GOT3 (cell line): ENCODE results near the gene RPS6KA4.

Experiments used
- DNase-seq: peaks from one replicate; lab custom pipeline; 2025; ENCODE audit warnings: mixed read lengths; lab: John Stamatoyannopoulos, UW

Gene RPS6KA4

DNA sequence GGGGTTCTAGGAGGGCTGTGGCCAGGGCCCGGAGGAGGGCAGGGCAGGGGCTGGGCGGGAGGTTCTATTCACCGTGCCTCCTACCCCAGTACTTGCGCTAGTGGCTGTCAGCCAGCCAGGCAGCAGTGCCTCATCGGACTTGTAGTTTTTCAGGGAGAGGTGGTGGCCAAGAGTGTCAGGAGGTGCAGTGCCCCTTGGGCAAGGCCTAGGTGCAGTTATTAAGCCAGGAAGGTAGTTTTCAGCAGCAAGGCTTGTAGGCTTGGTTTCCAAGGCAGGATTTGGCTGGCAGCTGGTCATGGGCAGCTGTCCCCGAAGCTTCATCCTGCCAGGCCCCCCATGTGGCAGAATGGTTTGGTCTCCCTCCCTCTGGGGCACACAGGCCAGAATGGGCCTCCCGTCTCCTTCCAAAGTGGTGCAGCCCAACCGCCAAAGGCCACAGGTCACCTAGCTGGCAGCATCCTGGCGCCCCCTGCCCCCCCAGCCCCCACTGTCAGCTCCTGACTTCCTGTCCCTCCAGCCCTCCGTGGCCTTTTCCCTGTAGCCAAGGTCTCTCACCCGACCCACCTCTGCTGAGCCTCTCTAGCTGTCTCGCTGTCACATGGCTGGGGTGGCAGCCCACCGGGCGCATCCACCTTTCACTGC is 10.5 kb upstream of the RPS6KA4 start:
- no peak for DNase-seq

- DNase-seq = no peak
These were observed 10.0 kb upstream of the RPS6KA4 start for GRCh38 chr11:64349025-64349387.

DNA sequence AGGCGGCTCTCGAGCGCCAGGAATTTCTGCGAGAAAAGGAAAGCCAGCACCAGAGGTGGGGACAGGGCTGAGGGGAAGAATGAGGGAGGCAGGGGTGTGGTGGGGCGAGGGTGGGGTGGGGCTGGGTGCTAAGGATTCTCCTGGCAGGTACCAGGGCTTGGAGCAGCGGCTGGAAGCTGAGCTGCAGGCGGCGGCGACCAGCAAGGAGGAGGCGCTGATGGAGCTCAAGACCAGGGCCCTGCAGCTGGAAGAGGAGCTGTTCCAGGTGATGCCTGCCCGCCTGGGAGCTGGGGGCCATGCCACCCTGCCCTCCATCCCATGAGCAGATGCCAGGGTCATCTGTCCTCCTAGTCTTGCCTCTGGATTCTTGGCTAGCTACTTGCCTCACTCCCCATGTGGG is 9.6 kb upstream of the RPS6KA4 start:
- DNase-seq = no peak

GRCh38 chr11:64351136-64351631 is 7.8 kb upstream of the RPS6KA4 start:
- no peak for DNase-seq

DNA sequence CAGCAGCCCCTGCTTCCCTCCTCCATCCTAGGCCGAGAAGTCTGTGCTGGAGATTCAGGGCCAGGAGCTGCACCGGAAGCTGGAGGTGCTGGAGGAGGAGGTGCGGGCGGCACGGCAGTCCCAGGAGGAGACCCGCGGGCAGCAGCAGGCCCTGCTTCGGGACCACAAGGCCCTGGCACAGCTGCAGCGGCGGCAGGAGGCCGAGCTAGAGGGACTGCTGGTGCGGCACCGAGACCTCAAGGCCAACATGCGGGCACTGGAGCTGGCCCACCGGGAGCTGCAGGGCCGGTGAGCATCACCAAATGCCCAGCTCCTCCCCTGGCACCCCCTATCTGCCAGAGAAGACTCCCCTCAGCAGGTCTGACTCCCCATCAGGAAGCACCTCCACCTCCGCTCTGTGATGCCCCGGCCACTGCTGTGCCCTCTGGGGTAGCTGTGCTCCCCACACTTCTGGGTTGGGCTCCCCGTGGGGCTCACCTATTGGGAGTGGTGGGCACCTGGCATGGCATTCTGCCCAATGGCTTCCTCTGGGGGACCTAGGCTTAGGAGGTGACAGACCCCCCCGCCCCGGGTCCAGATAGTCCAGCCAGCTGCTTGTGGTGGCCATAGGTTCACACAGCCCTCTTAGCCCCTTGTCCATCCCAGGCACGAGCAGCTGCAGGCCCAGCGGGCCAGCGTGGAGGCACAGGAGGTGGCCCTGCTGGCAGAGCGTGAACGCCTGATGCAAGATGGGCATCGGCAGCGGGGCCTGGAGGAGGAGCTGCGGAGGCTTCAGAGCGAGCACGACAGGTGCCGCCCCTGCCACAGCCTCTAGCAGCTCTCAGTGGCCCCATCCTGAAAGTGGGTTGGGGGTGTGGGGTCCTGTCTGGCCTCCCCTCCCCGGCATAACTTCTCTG is 6.6 kb upstream of the RPS6KA4 start:
- no peak for DNase-seq

DNA sequence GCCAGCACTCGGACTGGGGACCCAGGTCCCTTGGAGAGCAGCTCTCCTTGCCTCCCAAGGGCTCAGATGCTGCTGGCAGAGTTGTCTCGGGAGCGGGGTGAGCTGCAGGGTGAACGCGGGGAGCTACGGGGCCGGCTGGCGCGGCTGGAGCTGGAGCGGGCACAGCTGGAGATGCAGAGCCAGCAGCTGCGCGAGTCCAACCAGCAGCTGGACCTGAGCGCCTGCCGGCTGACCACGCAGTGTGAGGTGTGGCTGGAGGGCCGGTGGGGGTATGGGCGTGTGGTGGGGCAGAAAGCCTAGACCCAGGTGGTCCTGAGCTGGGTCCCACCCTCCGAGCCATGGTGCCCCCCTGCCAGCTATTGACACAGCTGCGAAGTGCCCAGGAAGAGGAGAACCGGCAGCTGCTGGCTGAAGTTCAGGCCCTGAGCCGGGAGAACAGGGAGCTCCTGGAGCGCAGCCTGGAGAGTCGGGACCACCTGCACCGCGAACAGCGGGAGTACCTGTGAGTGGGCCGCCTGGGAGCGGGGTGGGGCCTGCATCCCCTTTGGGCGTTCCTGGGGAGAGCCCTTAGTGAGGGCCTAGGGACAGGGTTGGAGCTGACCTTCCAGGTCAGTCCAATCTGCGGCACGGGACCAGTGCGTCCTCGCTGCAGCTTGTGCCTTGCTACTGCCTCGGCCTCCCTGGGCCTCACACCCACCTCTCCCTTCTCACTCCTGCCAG is 5.8 kb upstream of the RPS6KA4 start:
- DNase-seq = no peak

DNA sequence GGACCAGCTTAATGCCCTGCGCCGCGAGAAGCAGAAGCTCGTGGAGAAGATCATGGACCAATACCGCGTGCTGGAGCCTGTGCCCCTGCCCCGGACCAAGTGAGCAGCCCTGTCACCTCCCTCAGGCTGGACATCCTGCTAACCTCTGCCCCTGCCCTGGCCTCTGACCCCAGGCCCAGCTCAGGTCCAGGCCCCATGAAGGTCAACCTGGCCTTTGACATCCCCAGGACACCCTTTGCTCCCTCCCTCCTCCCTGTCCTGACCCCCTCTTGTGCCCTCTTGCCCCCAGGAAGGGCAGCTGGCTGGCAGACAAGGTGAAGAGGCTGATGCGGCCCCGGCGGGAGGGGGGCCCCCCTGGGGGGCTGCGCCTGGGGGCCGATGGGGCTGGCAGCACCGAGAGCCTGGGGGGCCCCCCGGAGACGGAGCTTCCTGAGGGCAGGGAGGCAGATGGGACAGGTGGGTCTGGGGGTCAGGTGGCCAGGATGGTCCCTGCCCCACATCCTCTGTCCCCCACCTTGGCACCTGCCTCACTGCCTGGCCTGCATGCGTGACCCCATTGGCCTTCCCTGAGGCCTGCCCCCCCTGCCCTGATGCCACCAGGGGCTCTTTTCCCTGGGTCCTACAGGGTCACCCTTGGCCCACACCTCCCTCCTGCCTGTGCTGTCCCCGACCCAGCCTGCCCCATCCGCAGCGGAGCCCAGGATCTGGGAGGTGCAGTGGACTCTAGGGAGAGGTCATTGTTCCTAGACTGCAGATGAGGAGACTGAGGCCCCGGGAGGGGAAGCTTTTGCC is 5.1 kb upstream of the RPS6KA4 start:
- DNase-seq = no peak

DNA sequence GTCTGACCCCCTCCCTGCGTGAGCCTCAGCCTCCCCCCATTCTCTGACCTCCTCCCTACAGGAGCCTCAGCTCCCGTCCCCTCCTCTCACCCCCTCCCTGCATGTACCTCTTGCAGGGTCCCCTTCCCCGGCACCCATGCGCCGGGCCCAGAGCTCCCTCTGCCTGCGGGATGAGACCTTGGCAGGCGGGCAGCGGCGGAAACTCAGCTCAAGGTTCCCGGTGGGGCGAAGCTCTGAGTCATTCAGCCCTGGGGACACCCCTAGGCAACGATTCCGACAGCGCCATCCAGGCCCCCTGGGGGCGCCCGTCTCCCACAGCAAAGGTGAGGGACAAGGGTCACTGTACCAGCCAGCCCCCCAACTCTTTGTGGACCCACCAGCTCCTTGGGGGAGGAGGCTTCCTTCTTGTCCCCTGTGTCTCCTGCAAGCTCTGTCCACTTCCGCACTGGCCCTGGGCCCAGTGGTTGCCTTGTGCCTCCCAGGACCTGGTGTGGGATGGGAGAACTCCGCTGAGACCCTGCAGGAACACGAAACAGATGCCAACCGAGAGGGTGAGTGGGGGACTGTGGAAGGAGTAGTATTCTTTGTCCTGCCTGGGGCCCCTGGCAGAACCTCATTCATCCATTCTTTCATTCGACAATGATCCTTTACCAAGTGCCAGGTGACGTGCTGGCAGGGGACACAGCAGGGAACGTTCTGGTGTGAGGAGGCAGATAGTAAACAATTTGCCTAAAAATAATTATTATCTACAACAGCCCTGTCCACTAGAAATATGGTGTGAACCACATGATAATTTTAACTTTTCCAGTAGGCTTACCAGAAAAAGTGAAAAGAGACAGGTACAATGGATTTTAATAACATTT is 3.7 kb upstream of the RPS6KA4 start:
- DNase-seq = peak; percentile 46

DNA sequence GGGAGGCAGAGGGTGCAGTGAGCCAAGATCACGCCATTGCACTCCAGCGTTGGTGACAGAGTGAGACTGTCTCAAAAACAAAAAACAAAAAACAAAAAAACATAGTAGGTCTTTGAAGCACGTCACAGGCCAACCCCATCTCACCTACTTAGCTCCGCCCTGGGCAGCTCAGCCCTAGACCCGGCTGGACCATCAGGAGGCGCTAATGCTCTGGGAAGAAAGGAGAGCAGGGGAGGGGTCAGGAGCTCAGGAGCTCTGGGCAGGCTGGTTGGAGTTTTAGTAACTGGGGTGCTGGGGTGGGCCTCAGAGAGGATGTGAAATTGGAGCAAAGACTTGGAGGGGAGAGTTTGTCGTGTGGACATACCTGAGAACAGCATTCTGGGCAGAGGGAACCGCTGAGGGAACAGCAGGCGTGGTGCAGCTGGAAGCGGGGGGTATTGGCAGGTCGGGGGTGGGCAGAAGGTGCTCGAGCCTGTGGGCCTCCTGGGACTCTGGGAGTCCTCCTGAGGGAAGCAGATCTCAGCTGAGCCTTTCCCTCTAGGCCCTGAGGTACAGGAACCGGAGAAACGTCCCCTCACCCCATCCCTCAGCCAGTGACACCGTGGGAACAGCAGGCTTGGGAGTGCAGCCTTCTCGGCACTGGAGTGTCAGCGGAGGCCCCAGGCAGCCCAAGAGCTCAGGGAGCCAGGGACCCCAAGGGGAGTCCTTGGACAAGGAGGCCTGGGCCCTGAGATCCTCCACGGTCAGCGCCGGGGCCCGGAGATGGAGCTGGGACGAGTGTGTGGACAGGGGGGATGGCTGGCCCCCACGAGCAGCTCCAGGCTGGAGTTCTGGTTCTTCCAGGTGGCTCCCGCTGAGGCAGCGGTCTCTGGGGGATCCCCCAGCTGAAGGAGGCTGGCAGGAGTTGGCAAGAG is 2.2 kb upstream of the RPS6KA4 start:
- no peak for DNase-seq

DNA sequence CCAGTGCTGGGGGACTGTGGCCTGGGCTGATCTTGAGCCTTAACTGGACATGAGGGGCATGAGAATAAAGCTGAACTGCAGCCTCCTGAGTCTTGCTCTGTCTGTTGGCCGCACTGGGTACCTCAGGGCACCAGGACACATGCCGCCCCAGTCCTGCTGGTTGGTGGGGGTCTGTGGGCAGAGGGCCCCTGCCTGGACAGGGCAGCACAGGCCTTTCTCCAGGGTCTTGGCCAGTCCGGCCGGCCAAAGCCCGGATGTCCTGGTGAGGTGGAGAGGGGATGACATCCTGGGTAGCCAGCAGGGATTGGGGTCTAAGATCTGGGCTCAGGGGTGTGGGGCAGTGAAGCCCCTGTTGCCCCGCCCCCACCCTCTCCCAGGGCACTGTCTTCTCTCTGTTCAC is 1.5 kb upstream of the RPS6KA4 start:
- no peak for DNase-seq

- no peak for DNase-seq
These were observed 942 bp upstream of the RPS6KA4 start for GRCh38 chr11:64357904-64358535.

GRCh38 chr11:64358536-64358906 is 441 bp upstream of the RPS6KA4 start:
- no peak for DNase-seq

DNA sequence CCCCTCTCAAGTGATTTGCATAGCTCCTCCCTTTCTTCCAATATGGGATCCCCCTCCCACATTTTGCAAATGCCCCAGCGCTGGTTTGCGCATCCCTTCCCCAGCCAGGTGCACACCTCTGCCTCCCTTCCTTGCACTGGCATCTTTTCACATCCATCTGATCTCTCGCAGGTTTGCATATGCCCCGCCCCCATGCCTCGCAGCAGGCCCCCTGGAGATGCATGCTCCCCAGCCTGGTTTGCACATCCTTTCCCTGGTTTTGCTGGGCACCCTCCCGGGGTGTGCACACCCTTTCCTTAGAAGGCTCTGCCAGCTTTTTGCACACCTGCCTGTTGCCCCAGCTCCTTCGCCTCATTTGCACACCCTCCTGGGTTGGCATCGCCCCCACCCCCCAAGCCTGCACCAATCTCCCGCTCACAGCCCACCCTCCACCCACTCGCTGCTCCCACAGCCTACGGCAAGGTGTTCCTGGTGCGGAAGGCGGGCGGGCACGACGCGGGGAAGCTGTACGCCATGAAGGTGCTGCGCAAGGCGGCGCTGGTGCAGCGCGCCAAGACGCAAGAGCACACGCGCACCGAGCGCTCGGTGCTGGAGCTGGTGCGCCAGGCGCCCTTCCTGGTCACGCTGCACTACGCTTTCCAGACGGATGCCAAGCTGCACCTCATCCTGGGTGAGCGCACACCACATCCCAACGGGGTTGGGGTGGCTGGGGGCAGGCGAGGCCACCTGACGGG is 917 bp downstream of the RPS6KA4 start:
- no peak for DNase-seq

- DNase-seq = no peak
These were observed 1.5 kb downstream of the RPS6KA4 start for GRCh38 chr11:64360448-64360921.

DNA sequence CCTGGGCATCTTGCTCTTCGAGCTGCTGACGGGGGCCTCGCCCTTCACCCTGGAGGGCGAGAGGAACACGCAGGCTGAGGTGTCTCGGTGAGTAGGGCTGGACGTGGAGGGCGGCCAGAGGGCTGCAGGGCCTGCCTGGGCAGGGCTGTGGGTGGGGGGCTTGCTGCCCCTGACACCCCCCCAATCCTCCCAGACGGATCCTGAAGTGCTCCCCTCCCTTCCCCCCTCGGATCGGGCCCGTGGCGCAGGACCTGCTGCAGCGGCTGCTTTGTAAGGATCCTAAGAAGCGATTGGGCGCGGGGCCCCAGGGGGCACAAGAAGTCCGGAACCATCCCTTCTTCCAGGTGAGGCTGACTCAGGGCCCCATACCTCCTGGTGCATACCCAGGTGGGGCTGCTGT is 2.7 kb downstream of the RPS6KA4 start:
- no peak for DNase-seq

DNA sequence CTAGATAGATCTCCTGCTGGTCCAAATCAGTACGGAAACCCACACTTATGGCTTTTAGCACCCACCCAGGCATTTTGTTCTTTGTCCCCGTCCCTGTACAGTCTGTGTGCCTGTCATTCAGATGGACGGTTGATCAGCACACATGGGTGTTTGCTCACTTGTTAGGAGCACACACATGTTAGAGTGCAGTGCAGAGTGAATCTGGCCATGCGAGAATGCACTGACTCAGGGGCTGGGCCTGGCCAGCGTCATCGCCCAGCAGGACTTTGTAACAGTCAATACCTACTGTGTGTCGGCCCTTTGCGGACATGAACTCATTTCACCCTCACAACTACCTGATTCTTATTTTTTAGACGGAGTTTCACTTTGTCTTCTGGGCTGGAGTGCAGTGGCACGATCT is 3.4 kb downstream of the RPS6KA4 start:
- DNase-seq = no peak

GRCh38 chr11:64364435-64364834 is 5.5 kb downstream of the RPS6KA4 start:
- no peak for DNase-seq

DNA sequence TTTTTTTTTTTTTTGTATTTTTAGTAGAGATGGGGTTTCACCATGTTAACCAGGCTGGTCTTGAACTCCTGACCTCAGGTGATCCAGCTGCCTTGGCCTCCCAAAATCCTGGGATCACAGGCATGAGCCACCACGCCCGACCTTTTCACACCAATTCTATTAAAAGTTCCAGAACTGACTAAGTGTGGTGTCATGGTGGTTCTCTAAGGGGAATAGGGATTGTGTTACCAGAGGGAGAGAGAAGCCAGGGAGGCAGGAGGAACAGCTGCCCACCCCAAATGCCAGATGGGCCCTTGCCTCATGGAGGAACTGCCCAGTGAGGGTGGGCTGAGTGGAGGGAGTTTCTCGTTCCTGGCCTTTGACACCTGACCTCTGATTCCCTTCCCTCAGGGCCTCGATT is 5.9 kb downstream of the RPS6KA4 start:
- no peak for DNase-seq

- no peak for DNase-seq
These were observed 7.8 kb downstream of the RPS6KA4 start for GRCh38 chr11:64366751-64367150.
